GM11168 (cell line): ENCODE results near the gene CBLB.

Experiments
- in situ Hi-C: fragments of 300-500 bp; cut with MboI; formaldehyde crosslinking; loops from one replicate; pipeline ENCODE4 v1.12.0; 2022; ENCODE audit warnings: low sequenced_read_pairs; ENCODE audit not compliant: unreplicated experiment

CBLB gene

GRCh38 chr3:105848821-105849220 lies 20.0 kb downstream of the CBLB start:
- in situ Hi-C loops, result no loop called here

DNA sequence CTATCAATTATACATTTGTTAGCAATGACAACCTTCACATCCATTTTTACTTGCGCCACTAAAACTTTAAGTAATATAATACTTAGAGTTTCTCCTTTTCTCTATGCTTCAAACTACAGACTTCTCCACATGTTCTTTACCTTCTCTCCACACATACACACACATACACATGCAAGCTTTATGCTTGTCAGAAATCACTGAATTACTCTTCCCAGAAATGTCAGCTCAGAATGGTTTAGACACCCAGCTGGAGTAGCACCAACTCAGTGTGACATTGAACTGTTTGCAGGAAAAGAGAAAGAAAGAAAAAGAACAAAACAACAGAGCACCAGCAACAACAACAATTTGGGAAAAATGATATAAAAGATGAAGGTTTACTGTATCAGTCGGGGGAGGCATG lies 20.9 kb downstream of the CBLB start:
- in situ Hi-C loops, result no loop called here

DNA sequence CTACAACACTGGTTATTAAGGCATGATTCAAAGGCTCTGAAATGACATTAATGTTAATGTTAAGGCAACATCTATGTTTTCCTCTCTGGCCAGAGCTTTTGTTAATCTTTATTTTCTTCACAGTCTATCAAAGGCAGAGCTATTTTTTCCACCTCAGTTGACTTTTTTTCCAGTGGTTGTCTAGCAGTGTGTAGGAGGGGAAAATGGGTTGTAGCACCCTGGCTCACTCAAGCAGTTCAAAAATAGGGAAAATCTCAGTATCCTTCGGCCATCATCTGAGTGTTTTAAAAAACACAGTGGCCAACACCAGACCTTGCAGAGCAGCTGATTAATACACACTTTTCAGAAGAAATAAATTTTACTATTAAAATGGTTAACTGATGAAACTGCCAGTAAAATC lies 21.4 kb downstream of the CBLB start:
- in situ Hi-C loops, result no loop called here

- in situ Hi-C loops, result no loop called here
These were observed 22.0 kb downstream of the CBLB start for GRCh38 chr3:105846809-105847208.

- in situ Hi-C loops, result no loop called here
These were observed 23.3 kb downstream of the CBLB start for GRCh38 chr3:105845488-105845887.

DNA sequence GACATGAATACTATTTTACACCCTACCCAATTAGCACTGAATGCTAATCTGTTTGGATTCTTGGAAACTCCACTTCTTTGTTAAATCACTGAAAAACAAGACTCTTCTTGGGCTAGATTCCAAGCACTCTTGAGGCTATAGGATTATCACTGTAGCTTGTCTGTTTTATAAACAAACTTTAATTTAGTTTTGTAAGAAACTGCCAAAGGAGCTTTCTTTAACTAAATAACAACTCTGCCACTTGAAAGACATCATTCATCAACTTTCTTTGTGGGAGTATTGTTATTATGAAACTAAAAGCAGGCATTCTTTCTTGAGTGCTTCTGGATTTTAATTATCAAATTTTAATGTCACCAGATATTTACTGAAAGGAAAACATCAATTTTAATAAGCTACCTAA lies 24.1 kb downstream of the CBLB start:
- in situ Hi-C loops, result no loop called here

DNA sequence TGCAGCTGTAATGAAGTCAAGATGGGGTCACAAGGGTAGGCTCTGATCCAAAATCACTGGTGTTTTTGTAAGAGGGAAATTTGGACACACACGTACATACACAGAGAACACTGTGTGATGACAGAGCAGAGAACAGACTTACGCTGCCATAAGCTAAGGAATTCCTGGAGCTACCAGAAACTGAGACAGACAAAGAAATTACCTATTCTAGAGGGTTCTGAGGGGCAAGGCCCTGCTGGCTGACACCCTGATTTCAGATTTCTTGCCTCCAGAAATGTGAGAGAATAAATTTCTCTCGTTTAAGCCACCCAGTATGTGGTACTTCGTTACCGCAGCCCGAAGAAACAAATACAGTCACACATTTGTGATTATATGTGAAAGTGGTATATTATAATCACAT lies 24.8 kb downstream of the CBLB start:
- in situ Hi-C loops, result no loop called here

DNA sequence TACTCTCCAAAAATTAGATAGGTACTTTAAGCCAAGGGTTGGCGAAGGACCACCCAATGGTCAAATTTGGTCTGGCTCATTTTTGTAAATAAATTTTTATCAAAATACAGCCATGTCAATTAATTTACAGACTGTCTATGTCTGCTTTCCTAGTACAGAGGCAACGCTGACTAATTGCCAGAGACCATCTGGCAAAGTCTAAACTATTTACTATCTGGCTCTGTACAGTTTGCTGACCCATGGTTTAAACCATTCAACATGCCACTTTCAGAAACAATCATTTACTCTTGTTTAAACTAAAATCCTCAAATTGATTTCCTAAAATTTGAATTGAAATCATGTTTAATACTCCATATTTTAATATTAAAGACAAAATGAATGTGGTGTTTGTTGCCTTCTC lies 25.9 kb downstream of the CBLB start:
- in situ Hi-C loops, result no loop called here

- in situ Hi-C loops, result no loop called here
These were observed 26.4 kb downstream of the CBLB start for GRCh38 chr3:105842449-105842848.

DNA sequence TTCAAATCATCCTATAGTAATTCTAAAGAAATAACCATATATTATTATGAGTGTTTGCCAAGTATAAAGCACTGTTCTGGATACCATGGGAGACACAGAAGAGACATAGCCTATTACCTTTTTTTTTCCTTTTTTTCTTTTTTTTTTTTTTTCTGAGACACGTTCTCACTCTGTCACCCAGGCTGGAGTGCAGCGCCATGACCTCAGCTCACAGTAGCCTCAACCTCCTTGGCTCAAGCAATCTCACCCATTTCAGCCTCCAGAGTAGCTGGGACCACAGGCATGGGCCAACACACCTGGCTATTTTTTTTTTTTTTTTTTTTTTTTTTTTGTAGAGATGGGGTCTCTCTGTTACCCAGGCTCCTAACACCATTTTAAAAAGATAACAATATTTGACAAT lies 30.9 kb downstream of the CBLB start:
- in situ Hi-C loops, result no loop called here

GRCh38 chr3:105837143-105837740 lies 31.6 kb downstream of the CBLB start:
- in situ Hi-C loops, result no loop called here

DNA sequence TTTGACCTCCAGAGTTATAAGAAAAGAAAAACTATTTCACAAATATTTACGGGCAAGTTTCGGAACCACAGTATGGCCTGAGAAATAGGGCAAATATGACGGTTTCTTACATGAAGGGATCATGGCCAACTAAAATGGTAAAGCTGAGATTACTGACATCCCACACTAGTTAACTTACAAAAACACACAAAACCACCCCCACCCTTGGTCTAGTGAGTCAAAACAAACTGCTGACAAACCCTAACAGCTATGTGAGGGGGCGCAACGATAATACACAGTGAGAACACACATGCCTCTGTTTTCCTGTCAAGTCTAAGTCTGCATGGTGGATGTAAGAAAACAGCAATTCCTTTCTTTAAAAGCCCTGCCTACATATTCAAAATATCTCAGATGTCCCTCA lies 32.3 kb downstream of the CBLB start:
- in situ Hi-C loops, result no loop called here

DNA sequence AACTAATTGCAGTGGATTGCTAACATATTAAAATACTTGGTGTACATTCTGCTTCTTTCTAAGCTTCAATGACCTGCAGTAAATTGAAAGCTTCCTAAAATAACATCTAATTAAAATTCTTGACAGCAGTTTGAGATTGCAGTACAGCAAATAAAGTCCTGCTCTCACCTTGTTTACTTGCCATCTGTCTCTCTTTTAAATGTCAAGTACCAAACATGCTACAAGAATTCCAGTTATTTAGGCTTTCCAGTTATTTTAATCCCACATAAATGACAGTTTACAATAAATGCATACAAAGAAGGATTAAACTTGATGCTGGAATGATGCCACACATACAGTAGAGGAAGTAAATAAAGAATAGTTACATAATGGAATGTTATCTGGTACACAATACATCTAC lies 33.2 kb downstream of the CBLB start:
- in situ Hi-C loops, result no loop called here

DNA sequence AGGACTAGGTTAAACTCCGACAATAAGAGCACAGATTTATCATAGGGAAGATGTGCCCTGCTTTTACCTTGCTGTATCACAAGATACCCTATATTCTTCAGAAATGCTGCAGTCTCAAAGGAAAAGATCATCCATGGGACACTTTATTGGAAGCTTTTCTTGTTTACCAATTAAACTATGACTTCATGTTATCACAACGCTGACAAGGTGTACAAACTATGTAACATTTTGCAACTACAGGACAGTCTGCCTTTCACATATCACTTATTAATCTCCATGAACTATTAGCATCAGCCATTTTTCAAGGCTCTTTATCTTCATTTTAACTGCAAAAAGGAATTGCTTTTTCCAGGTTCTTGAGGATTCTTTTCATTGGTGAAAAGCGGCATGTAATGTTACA lies 34.0 kb downstream of the CBLB start:
- in situ Hi-C loops, result no loop called here

DNA sequence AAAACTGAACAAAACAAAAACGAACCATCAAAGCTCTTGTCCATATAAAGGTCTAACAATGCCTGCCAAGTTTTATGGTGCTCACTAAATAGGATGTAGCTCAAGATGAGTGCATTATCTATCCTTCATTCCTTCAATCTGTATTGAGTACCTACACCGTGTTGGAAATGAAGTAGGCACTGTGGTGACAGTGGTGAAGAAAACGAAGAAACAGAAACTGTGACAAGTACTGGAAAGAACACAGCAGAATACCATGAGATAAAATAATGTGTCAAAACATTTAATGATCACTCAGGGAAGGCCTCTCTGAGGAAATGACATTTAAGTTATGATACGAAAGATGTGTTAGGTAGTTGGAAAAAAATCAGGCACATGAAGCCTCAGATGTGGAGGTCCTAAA lies 36.2 kb downstream of the CBLB start:
- in situ Hi-C loops, result no loop called here

- in situ Hi-C loops, result no loop called here
These were observed 38.0 kb downstream of the CBLB start for GRCh38 chr3:105830836-105831235.

GRCh38 chr3:105829871-105830622 lies 38.8 kb downstream of the CBLB start:
- in situ Hi-C loops, result no loop called here

GRCh38 chr3:105829229-105829628 lies 39.6 kb downstream of the CBLB start:
- in situ Hi-C loops, result no loop called here

DNA sequence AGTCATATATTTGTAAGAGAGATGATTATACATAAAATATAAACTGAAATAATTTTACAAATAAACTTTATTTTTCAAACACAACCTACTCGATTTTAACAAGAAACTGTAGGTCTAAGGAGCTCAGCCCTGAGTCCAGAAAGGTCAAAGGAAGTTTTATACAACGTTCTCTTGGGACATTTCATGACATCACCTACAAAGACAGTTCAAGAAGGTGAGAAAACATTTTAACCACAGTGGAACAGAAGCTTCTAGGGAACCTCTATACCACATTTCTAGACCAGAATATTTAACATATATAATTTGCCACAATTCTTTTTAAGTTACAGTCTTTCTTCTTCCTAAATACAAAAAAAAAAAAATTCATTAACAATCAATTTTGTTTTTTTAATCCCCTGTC lies 40.1 kb downstream of the CBLB start:
- in situ Hi-C loops, result no loop called here

GRCh38 chr3:105827959-105828358 lies 40.9 kb downstream of the CBLB start:
- in situ Hi-C loops, result no loop called here

- in situ Hi-C loops, result no loop called here
These were observed 41.8 kb downstream of the CBLB start for GRCh38 chr3:105826778-105827634.
